ENCODE data around the gene CTSO. TPM values are rescaled to one million over a fixed set of nuclear protein-coding genes. Genes with fewer than 3 reads are reported as not detected.

CTSO gene
- total RNA-seq, 1 experiment from 2014 or later = 0.57 TPM

DNA sequence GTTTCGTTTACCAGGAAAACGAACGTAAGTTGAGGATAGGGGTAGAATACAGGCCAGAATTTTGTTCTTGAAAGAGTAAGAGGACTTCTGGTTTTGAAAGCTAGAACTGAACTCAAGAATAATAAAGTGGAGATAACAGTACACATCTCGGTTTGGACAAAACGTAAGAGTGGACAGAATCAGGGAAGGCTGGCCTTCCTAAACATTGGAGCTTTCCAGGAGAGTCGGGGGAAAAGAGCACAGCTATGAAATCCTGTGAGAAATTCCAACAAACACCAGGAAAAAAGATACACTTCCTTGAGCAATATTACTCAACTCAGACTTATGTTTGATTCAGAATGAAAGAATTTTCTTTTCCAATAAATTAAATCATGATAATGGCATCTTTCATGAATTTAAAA is 1.2 kb downstream of the CTSO start:
- Histone ChIP-seq H3K79me2 (ENCODE audit: insufficient read depth, low read length) (no peaks in the 10 kb centered on the region), H2AFZ (ENCODE audit: low read depth, low read length, poor library complexity, severe bottlenecking) (peak overlapping the region; percentile 74), H3K9me2 (ENCODE audit: insufficient read depth) (no peaks in the 10 kb centered on the region), H3K4me3 (replicated peaks in 1 of 2; ENCODE audit: low read depth in 1 of 2, low read length in 2 of 2) (no peak overlapping the region), H3K27me3 (ENCODE audit: insufficient read depth, low read length) (no peaks in the 10 kb centered on the region), H3K9ac (ENCODE audit: low read length) (no peak overlapping the region), H3K36me3 (ENCODE audit: control insufficient read depth in 1 of 2, insufficient read depth in 2 of 2, low read length in 2 of 2) (no peaks in the 10 kb centered on the region), H3K9me3 (ENCODE audit: control insufficient read depth in 1 of 2, insufficient read depth in 1 of 2, low read depth in 1 of 2, low read length in 2 of 2) (no peaks in the 10 kb centered on the region), H3K4me2 (ENCODE audit: low read length) (no peak overlapping the region), H4K20me1 (ENCODE audit: insufficient read depth) (no peaks in the 10 kb centered on the region), H3K27ac (ENCODE audit: low read depth, low read length) (no peak overlapping the region), H3K4me1 (ENCODE audit: control insufficient read depth in 1 of 2, insufficient read depth in 2 of 2, low read length in 2 of 2) (peaks cover 0 to 6% of the 10 kb centered on the region in 2 experiments; a peak in 1 of 4 replicates)
- intact Hi-C loops (cut with micrococcal nuclease) = no loop called here
- ATAC-seq (no peak), DNase-seq (ENCODE audit: low read depth, low spot score) (no peak)
- TSS peak; percentile 53 for BruUV-seq (replicated peaks)
- RAD21 ChIA-PET (ENCODE audit: low non-redundant PET in 1 of 2, low total read pairs in 2 of 2, uncharacterized antibody in 2 of 2, unreplicated experiment in 2 of 2) = interaction anchor here in 1 of 2 experiments (0.6 kb wide), 1 partner anchor 548 kb away, joined by 3 read pairs; no protein-coding TSS in a partner anchor
- POLR2A ChIA-PET = interaction anchor here (0.9 kb wide), 1 partner anchor 142 kb away, joined by 4 read pairs; no protein-coding TSS in a partner anchor
- CTCF ChIA-PET = interaction anchor here (1.3 to 3.6 kb wide), 5 partner anchors 8 to 549 kb away, joined by 3 to 37 read pairs (median 4); no protein-coding TSS in a partner anchor
- TF ChIP-seq, protein P1, sequence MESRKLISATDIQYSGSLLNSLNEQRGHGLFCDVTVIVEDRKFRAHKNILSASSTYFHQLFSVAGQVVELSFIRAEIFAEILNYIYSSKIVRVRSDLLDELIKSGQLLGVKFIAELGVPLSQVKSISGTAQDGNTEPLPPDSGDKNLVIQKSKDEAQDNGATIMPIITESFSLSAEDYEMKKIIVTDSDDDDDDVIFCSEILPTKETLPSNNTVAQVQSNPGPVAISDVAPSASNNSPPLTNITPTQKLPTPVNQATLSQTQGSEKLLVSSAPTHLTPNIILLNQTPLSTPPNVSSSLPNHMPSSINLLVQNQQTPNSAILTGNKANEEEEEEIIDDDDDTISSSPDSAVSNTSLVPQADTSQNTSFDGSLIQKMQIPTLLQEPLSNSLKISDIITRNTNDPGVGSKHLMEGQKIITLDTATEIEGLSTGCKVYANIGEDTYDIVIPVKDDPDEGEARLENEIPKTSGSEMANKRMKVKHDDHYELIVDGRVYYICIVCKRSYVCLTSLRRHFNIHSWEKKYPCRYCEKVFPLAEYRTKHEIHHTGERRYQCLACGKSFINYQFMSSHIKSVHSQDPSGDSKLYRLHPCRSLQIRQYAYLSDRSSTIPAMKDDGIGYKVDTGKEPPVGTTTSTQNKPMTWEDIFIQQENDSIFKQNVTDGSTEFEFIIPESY (IDR thresholded peaks at IDR 0.05; ENCODE audit: extremely low read depth, insufficient replicate concordance, low read length) = no peak
- TF ChIP-seq, protein P2, sequence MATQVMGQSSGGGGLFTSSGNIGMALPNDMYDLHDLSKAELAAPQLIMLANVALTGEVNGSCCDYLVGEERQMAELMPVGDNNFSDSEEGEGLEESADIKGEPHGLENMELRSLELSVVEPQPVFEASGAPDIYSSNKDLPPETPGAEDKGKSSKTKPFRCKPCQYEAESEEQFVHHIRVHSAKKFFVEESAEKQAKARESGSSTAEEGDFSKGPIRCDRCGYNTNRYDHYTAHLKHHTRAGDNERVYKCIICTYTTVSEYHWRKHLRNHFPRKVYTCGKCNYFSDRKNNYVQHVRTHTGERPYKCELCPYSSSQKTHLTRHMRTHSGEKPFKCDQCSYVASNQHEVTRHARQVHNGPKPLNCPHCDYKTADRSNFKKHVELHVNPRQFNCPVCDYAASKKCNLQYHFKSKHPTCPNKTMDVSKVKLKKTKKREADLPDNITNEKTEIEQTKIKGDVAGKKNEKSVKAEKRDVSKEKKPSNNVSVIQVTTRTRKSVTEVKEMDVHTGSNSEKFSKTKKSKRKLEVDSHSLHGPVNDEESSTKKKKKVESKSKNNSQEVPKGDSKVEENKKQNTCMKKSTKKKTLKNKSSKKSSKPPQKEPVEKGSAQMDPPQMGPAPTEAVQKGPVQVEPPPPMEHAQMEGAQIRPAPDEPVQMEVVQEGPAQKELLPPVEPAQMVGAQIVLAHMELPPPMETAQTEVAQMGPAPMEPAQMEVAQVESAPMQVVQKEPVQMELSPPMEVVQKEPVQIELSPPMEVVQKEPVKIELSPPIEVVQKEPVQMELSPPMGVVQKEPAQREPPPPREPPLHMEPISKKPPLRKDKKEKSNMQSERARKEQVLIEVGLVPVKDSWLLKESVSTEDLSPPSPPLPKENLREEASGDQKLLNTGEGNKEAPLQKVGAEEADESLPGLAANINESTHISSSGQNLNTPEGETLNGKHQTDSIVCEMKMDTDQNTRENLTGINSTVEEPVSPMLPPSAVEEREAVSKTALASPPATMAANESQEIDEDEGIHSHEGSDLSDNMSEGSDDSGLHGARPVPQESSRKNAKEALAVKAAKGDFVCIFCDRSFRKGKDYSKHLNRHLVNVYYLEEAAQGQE (IDR thresholded peaks at IDR 0.05; ENCODE audit: low read depth) = no peak
- no peak for TF ChIP-seq EZH2phosphoT487 (IDR thresholded peaks at IDR 0.05; ENCODE audit: borderline replicate concordance)

All from HCT116 (cell line).